HG03159 (cell line): Measurements from ENCODE around the gene PCCA.
A peak's percentile ranks its signal among the peaks of the same experiment; 100 is the strongest.

Source experiments
- ATAC-seq: cut with Tn5 transposase; IDR thresholded peaks from one replicate; pipeline ENCODE4 v1.9.1; 2021; ENCODE audit warnings: mild to moderate bottlenecking, moderate library complexity; ENCODE audit not compliant: unreplicated experiment

The PCCA gene

DNA sequence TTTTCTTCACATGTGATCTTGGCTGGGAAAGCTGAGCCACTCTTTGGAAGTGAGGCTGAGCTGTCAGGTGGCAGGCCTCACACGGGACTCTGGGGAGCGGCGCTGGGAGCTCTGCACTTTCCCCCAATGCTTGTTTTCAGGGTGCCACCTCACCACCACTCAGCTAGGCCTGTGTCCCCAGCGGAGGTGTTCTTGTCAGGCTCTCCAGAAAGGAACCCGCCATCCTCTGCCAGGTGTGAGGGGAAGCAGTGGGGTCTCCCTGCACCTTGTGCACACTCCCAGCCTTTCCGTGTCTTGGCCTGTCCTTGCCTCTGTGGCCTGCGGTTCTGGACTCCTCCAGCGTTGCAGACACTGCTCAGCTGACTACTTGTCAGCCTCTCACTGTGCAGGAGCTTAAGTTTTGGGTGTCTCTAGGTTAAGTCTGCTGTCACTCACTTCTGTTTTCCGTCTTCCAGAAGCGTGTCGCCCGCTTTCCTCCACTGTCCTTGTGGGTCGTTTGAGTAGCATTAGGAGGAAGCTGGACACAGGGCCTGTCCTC is 447.8 kb downstream of the PCCA start:
- no peak for ATAC-seq

DNA sequence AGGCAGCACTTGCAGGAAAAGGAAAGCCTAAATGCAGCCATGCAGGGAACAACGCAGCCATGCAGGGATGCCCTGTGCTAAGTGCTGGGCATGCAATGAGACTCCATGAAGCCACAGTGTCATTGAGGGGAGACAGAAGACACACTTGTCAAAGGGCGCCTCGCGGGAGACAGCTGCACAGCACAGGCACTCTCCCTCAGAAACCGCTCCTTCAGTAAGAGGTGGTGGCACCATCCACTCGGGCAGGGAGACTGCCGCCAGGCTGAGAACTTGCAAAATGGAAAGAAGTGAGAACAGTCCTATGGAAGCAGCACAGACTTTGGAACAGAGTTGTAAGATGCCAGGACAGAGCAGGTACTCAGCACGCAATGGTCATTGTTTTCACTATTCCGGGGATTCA is 448.6 kb downstream of the PCCA start:
- ATAC-seq: no peak

DNA sequence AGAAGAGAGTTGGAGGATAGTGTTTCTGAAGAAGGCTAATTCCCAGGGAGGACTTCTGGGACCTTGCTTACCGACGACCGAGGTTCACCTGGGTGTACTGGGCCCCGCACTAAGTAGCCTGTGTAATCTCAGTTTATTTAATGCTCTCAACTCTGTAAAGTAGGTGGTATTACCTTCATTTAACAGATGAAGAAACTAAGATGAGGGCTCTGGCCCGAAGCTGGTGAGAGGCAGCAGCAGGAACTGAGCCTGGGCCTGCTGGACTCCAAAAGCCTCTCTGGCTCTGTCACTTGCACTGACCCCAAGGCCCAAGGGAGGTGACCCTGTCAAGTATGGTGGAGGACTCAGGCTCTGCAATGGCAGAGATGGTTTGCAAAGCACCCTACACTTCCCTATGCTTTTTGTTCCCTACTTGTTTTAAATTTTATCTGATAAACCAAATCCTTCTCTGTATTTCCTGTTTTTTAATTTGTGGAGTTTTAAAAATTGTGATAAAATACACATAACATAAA is 449.1 kb downstream of the PCCA start:
- ATAC-seq: no peak

DNA sequence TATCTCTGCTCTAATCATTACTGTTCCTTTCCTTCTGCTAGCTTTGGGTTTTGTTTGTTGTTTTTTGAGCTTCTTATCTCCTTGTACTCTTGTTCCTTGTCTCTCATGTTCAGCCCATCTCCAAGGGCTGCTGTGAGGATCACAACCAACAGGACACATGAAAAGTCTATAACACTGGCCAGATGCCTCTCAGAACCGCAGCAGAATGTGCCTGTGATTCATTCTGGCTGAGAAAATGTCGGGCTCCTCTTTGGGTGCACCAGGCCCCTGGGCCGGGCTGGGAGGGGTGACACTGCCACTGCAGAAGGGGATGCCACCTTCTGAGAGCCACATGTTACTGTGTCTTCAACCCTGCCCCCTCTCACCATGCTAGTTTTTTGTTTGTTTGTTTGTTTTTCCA is 451.7 kb downstream of the PCCA start:
- ATAC-seq: no peak

DNA sequence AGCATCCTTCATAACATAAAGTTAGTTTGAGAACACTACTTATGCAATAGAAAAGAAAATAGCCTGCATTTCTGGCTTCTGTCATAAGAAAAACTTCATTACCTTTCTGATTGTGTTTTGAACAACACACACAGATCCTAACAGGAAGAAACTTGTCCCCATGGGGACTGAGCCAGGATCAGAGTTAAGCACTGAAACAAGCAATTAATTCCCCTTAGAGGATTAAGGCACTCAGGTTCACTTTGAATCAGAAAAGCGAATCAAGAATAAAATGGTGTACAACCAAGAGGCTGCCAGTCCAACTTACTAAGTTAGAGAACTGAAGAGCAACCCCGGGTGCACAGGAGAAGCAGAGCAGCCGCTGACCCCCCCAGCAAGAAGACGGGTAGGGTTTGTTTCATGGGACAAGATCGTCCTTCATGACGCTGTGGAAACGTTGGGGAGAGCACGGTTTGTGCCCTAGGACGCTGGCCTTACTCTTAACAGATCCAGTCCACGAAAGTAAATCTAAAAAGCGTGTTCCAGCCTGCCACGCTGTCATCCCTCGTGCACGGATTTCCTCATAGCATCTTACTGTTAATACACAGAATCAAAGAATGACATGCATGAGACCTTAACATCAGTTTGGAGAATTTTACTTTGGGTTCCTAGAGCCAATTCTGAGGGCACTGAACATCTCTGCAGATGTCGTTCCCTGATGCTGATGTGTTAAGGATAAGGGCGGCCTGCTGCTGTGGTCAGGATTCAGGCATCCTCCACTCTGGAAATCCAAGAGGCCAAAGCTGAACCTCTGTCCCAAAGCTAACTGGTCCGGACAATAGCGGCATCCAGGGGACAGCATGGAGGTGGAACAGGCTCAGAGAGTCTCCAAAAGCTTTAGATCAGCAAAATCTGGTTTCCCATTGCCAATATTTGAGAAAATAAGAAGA is 453.3 kb downstream of the PCCA start:
- ATAC-seq: no peak

GRCh38 chr13:100542826-100543156 is 453.9 kb downstream of the PCCA start:
- ATAC-seq: peak; percentile 91

DNA sequence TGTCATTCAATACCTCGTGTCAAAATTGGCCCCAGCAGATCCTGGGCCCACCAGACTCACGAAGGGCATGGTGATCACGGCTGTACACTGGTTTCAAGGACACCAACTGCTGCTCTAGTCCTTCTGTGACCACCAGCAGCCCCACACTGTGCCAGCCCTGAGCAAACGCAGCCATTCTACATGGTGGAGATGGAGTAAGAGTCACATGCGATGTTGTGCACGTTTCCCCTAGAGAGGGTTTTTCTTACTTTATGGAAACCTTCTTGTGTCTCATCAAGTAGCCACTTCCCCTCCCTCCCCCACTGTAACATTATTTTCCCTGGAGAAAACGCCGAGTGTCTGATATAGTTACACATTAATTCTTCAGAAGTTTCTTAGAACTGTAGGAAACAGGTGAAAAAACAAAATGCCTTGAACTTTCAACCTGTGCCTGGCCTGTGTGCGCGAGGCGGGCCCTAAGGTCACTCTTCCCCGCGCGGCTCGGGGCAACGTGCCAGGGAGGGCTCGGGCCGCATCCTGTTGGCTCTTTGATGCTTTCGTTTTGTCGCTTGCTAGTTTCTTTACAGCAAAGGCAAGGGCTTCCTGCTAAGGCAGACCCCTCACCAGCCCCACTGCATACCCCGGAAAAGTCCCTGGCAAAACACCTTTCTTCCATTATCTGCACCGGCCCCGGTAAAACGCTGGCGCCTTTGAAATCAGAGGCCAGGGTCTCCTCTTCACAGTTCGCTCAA is 455.1 kb downstream of the PCCA start:
- no peak for ATAC-seq

- ATAC-seq: no peak
These were observed 456.2 kb downstream of the PCCA start for GRCh38 chr13:100544866-100545683.

DNA sequence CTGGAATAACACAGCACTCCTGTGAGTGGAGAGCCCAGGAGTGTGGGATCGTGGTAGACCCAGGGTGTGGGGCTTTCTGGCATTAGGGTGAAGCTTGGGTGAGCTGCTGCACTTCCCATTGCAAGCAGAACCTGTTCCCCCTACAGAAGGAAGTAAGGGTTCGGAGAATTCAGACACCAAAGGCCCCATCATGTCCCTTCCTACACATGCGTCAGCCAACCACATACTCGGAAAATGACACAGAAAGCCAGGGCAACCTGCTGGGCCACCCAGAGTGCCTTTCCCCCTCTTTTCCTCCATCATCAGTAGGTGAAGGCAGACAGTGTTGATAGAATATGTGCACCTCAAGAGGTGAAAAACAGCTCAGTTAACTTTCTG is 456.8 kb downstream of the PCCA start:
- ATAC-seq: no peak

DNA sequence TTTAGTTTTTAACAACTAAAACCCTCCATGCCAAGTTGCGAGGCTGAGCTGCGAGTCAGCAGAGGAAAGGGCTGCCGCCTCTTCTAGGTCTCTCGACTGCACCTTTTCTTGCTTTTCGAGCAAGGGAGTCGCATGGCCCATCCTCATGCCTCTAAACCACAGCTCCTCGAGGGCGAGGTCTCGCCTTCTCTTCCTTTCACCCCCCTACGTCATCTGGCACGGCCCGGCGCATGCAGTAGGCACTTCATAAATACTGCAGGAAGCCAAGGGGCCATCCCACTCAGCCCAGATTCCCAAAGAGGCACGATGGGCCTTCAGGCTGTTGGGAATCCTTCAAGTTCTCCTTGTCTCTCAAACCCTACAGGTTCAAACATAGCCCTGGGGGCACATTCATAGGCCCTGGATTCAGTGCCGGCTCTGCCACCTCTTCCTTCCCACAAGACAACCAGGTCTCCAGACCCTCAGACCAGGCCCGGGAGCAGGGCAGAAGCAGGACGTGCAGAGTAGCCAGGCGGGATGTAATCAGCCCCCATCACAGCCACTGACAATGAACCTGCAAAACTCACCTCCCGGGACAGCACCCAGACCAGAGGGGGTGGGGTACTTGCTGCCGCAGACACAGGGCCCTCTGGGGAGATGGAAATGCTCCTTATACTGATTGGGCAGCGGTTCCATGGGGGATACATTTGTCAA is 458.0 kb downstream of the PCCA start:
- ATAC-seq: no peak

GRCh38 chr13:100547791-100548201 is 458.9 kb downstream of the PCCA start:
- ATAC-seq: no peak

GRCh38 chr13:100549316-100549715 is 460.4 kb downstream of the PCCA start:
- ATAC-seq: no peak

GRCh38 chr13:100552755-100553154 is 463.9 kb downstream of the PCCA start:
- ATAC-seq: no peak

GRCh38 chr13:100559886-100560285 is 471.0 kb downstream of the PCCA start:
- ATAC-seq: no peak

- no peak for ATAC-seq
These were observed 471.7 kb downstream of the PCCA start for GRCh38 chr13:100560498-100561157.

GRCh38 chr13:100561158-100561499 is 472.2 kb downstream of the PCCA start:
- ATAC-seq: no peak

DNA sequence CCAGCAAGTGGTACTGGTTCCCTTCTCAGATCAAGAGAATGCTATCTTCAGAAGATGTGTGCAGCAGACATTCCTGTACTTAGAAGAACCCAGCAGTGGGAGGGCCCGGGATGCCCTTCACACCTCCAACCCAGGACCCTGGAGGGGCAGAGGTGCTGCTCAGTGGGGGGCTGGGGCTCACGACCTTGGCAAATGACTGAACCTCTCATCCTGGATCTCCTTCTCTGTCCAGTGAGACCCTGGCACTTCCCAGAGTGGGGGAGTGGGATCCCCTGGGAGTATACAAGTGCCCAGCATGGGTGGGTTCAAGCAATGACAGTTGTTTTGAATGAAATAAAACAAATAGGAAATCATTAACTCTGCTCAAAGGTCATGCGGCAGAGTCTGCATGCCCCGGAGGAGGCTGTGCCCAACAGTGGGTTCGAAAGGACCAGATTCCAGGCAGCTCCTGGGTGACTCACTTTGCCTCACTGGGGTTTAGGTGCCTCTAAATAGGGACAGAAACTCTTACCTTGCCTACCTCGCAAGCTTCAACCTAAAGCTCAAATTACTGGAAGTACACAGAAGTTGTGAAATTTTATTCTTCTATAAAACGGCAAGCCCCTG is 472.8 kb downstream of the PCCA start:
- no peak for ATAC-seq

DNA sequence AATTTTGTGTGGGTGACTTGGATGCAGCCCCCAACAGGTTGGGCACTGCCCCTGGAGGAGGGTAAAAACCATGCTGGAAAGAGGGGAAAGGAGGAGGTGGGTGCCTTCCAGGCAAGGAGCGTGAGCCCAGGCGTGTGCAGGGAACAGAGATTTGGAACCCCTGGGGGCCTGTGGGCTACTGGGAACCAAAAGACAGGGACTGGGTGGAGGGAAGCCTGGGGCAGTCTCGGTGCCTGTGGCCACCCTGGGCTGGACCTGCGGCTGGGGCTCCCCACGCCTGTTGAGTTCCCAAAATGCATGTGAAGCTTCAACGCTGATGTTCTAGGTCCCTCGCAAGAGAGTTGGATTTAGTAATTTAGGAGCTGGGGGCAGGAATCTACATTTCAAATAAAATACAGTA is 474.9 kb downstream of the PCCA start:
- ATAC-seq: no peak

DNA sequence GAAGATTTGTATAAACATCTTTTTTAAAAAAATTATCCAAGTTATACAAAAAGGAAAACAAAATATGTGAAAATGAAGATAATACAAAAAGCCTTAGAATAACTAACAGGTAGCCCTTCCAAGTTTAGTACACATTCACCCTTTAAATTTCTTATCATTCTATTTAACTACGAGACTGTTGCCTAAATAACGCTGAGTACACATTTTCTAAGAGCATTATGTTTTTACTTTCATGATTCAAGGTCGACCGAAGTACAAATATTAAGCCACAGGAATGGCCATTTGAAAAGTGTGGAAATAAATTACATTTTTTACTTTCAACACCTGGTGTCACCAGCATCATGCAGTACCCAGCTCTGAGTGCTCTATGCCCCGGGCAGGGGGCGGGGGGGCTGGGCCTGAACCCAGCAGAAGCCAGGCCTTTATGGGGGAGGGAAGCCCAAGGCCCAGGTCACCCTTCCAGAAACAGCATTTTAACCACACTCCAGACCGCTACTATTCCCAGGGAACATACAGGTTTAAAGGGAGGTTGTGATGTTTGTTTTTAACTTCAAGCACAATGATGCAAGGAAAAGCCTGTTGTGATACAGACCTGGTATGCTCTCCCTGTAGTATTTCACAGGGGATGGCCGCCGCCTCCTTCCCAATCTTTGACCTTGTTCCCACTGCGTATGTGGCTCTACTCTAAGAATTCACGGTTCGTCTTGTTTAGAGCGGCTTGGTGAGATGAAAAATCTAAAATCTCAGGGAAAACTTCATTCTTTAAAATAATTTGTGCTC is 475.7 kb downstream of the PCCA start:
- no peak for ATAC-seq
